ENCODE measurements around the gene BGN. TPM values are rescaled to one million over a fixed set of nuclear protein-coding genes. Genes with fewer than 3 reads are reported as not detected.

The BGN gene
- total RNA-seq, 6 experiments from 2014 or later, result 57.0 to 161 (median 122) TPM

GRCh38 chrX:153514259-153514658, 19.5 kb downstream of the BGN start:
- H3K27ac ChIP-seq, result no peak overlapping the region
- 63% methylated on average over 4 of the region's 9 CpGs for WGBS (ENCODE audit: insufficient coverage, low coverage, low lambda C conversion rate, missing lambda C conversion rate)
- TF ChIP-seq, protein P1, sequence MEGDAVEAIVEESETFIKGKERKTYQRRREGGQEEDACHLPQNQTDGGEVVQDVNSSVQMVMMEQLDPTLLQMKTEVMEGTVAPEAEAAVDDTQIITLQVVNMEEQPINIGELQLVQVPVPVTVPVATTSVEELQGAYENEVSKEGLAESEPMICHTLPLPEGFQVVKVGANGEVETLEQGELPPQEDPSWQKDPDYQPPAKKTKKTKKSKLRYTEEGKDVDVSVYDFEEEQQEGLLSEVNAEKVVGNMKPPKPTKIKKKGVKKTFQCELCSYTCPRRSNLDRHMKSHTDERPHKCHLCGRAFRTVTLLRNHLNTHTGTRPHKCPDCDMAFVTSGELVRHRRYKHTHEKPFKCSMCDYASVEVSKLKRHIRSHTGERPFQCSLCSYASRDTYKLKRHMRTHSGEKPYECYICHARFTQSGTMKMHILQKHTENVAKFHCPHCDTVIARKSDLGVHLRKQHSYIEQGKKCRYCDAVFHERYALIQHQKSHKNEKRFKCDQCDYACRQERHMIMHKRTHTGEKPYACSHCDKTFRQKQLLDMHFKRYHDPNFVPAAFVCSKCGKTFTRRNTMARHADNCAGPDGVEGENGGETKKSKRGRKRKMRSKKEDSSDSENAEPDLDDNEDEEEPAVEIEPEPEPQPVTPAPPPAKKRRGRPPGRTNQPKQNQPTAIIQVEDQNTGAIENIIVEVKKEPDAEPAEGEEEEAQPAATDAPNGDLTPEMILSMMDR (IDR thresholded peaks at IDR 0.05), result no peak
- no peak for TF ChIP-seq POLR2A (IDR thresholded peaks at IDR 0.05)
- no peaks in the 10 kb centered on the region for H3K4me1 ChIP-seq
- no peaks in the 10 kb centered on the region for H3K9me3 ChIP-seq
- DNase-seq (no peak), ATAC-seq (no peak)
- no peak overlapping the region for H3K4me3 ChIP-seq
- H3K27me3 ChIP-seq, result no peaks in the 10 kb centered on the region
- intact Hi-C loops (cut with DNase I), result no loop called here
- H3K36me3 ChIP-seq, result no peaks in the 10 kb centered on the region

DNA sequence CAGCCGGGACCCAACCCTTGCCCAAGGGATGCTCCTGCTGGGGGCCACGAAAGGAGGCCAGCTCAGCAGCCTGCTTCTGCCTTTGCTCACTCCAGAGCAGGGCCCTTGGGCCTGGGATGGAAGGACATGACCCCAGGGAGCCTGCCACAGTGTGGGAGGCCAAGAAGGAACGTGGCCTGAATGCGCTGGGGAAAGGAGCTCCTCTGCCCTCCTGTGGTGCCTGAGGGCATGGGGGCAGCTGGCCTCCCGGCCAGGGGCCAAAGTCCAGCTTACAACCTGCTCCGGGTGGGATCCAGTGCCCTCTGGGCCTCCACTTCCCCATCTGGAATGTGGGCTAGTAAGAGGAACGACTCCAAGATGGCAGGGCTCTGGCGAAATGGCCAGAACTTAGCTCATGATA, 20.7 kb downstream of the BGN start:
- H3K4me3 ChIP-seq, result no peak overlapping the region
- WGBS (ENCODE audit: insufficient coverage, low coverage, low lambda C conversion rate, missing lambda C conversion rate), result no CpG with 5 or more reads among the region's 8 CpGs
- H3K9me3 ChIP-seq, result no peaks in the 10 kb centered on the region
- no peak overlapping the region for H3K27ac ChIP-seq
- H3K4me1 ChIP-seq, result no peaks in the 10 kb centered on the region
- H3K27me3 ChIP-seq, result peaks cover 0 to 6% of the 10 kb centered on the region in 2 donors
- TF ChIP-seq POLR2A (IDR thresholded peaks at IDR 0.05), result no peak
- TF ChIP-seq, protein P1 (IDR thresholded peaks at IDR 0.05), result no peak
- intact Hi-C loops (cut with DNase I), result no loop called here
- H3K36me3 ChIP-seq, result no peaks in the 10 kb centered on the region
- DNase-seq (no peak), ATAC-seq (no peak)

- Histone ChIP-seq H3K27me3 (peaks cover 0 to 10% of the 10 kb centered on the region in 2 donors), H3K36me3 (no peaks in the 10 kb centered on the region), H3K4me3 (no peak overlapping the region), H3K9me3 (no peaks in the 10 kb centered on the region), H3K27ac (no peak overlapping the region), H3K4me1 (no peaks in the 10 kb centered on the region)
- WGBS (ENCODE audit: insufficient coverage, low coverage, low lambda C conversion rate, missing lambda C conversion rate), result 79% methylated on average over 6 of the region's 9 CpGs
- intact Hi-C loops (cut with DNase I), result no loop called here
- no peak for ATAC-seq
- TF ChIP-seq POLR2A (IDR thresholded peaks at IDR 0.05), result no peak
- TF ChIP-seq, protein P1 (IDR thresholded peaks at IDR 0.05), result no peak
- no peak for DNase-seq
These were observed 21.3 kb downstream of the BGN start for GRCh38 chrX:153516073-153516472.

GRCh38 chrX:153517423-153517822, 22.6 kb downstream of the BGN start, which contains the start of gene ATP2B3:
Gene ATP2B3, plus strand, starts transcription at chrX:153517642. Its CDS starts 18,606 bp downstream, at chrX:153536248.
- Histone ChIP-seq H3K36me3 (no peaks in the 10 kb centered on the region), H3K27me3 (peaks cover 0 to 10% of the 10 kb centered on the region in 2 donors), H3K27ac (no peak within 1 kb of the TSS), H3K9me3 (no peaks in the 10 kb centered on the region), H3K4me1 (no peaks in the 10 kb centered on the region), H3K4me3 (no peak within 1 kb of the TSS)
- WGBS (ENCODE audit: insufficient coverage, low coverage, low lambda C conversion rate, missing lambda C conversion rate), result no CpG with 5 or more reads among the region's 50 CpGs
- intact Hi-C loops (cut with DNase I), result no loop called here
- no peak for DNase-seq
- ATAC-seq, result no peak
- TF ChIP-seq, protein P1 (IDR thresholded peaks at IDR 0.05), result no peak
- no peak for TF ChIP-seq POLR2A (IDR thresholded peaks at IDR 0.05)
